Brain microvascular endothelial cell (primary cell): ENCODE results near the gene LDLRAD3.

Source experiments
- DNase-seq: peaks from one replicate; pipeline ENCODE4 v3.0.0-alpha.2; 2020
- H3K27ac ChIP-seq: fragments of 250-450 bp; sonication (Bioruptor Pico); 2 replicates; pipeline ENCODE4 v1.5.1; 2020; ENCODE audit warnings: mild to moderate bottlenecking, moderate library complexity
- H3K27me3 ChIP-seq: fragments of 250-450 bp; sonication (Bioruptor Pico); replicated peaks from 2 replicates; pipeline ENCODE4 v1.5.1; 2020; ENCODE audit warnings: mild to moderate bottlenecking
- H3K36me3 ChIP-seq: fragments of 250-450 bp; sonication (Bioruptor Pico); replicated peaks from 2 replicates; pipeline ENCODE4 v1.5.1; 2020; ENCODE audit warnings: mild to moderate bottlenecking
- H3K4me3 ChIP-seq: 2 replicates; pipeline ENCODE4 v1.5.1; 2011; ENCODE audit warnings: low read depth, mild to moderate bottlenecking, control low read depth, low read length, moderate library complexity
- CTCF ChIP-seq: IDR thresholded peaks from 2 replicates; pipeline ENCODE4 v1.5.1; 2011; ENCODE audit warnings: low read depth, mild to moderate bottlenecking, moderate library complexity, low read length, control low read depth, inconsistent platforms; ENCODE audit errors: missing control alignments
- in situ Hi-C: cut with HindIII; loops from 2 replicates; pipeline ENCODE4 v1.10.0; 2017; ENCODE audit warnings: low sequenced_read_pairs, low pct_ligation_motif_present

LDLRAD3 gene

GRCh38 chr11:36248436-36248835 lies 304.6 kb downstream of the LDLRAD3 start:
- TF ChIP-seq CTCF = no peak
- no peak for DNase-seq
- no peaks in the 10 kb centered on the region for H3K36me3 ChIP-seq
- H3K27me3 ChIP-seq = no peaks in the 10 kb centered on the region
- in situ Hi-C loops = no loop called here
- no peak overlapping the region for H3K4me3 ChIP-seq
- no peak overlapping the region for H3K27ac ChIP-seq

GRCh38 chr11:36249246-36249645 lies 305.4 kb downstream of the LDLRAD3 start:
- peak; percentile 83 for DNase-seq
- no peak for TF ChIP-seq CTCF
- H3K36me3 ChIP-seq = no peaks in the 10 kb centered on the region
- in situ Hi-C loops = no loop called here
- no peaks in the 10 kb centered on the region for H3K27me3 ChIP-seq
- H3K4me3 ChIP-seq = no peak overlapping the region
- no peak overlapping the region for H3K27ac ChIP-seq

GRCh38 chr11:36251823-36252222 lies 308.0 kb downstream of the LDLRAD3 start:
- H3K36me3 ChIP-seq = no peaks in the 10 kb centered on the region
- TF ChIP-seq CTCF = no peak
- in situ Hi-C loops = loop anchor here (25.0 kb wide), 1 partner anchor 640 kb away; the partner anchor contains the start of gene FJX1
- no peaks in the 10 kb centered on the region for H3K27me3 ChIP-seq
- H3K27ac ChIP-seq = no peak overlapping the region
- DNase-seq = no peak
- no peak overlapping the region for H3K4me3 ChIP-seq

GRCh38 chr11:36253238-36253637 lies 309.4 kb downstream of the LDLRAD3 start:
- no peak overlapping the region for H3K27ac ChIP-seq
- DNase-seq = no peak
- in situ Hi-C loops = loop anchor here (25.0 kb wide), 1 partner anchor 641 kb away; the partner anchor contains the start of gene FJX1
- TF ChIP-seq CTCF = no peak
- H3K4me3 ChIP-seq = no peak overlapping the region
- no peaks in the 10 kb centered on the region for H3K27me3 ChIP-seq
- no peaks in the 10 kb centered on the region for H3K36me3 ChIP-seq

GRCh38 chr11:36254713-36255112 lies 310.9 kb downstream of the LDLRAD3 start:
- no peak for DNase-seq
- H3K4me3 ChIP-seq = no peak overlapping the region
- no peak overlapping the region for H3K27ac ChIP-seq
- no peak for TF ChIP-seq CTCF
- H3K36me3 ChIP-seq = no peaks in the 10 kb centered on the region
- H3K27me3 ChIP-seq = no peaks in the 10 kb centered on the region
- in situ Hi-C loops = loop anchor here (25.0 kb wide), 1 partner anchor 642 kb away; the partner anchor contains the start of gene FJX1

- no peak for TF ChIP-seq CTCF
- H3K4me3 ChIP-seq = no peak overlapping the region
- no peaks in the 10 kb centered on the region for H3K36me3 ChIP-seq
- in situ Hi-C loops = loop anchor here (25.0 kb wide), 1 partner anchor 645 kb away; the partner anchor contains the start of gene FJX1
- H3K27ac ChIP-seq = no peak overlapping the region
- no peaks in the 10 kb centered on the region for H3K27me3 ChIP-seq
- DNase-seq = no peak
These were observed 313.5 kb downstream of the LDLRAD3 start for GRCh38 chr11:36257351-36257750.
